Panc1 (cell line): ENCODE data around the gene TIMM44. TPM values are rescaled to one million over a fixed set of nuclear protein-coding genes. Genes with fewer than 3 reads are reported as not detected.
A peak's percentile ranks its signal among the peaks of the same experiment; 100 is the strongest.

ENCODE experiments used
- ATAC-seq: fragments of 200-7000 bp; cut with Tn5 transposase; 2 replicates; pipeline ENCODE4 v1.9.1; 2020; ENCODE audit warnings: mild to moderate bottlenecking, moderate library complexity
- BruUV-seq: library from RNA; stranded (reverse); fragments of 400-500 nt; replicated peaks from 2 replicates; lab custom pipeline; 2021; lab: Mats Ljungman, UMichigan
- CTCF ChIA-PET: fragments of 300-600 bp; sonication (Branson Sonifier 250); formaldehyde crosslinking; loops from one replicate; lab custom pipeline; 2022; ENCODE audit warnings: antibody characterized with exemption; lab: Charles Lee
- POLR2A ChIA-PET: fragments of 300-600 bp; sonication (Branson Sonifier 250); formaldehyde crosslinking; loops from one replicate; lab custom pipeline; 2022; ENCODE audit warnings: antibody characterized with exemption; lab: Charles Lee
- DNase-seq: peaks from one replicate; pipeline ENCODE4 v3.0.0-alpha.2; 2010; ENCODE audit warnings: low read depth, low spot score
- H3K27ac ChIP-seq: 2 replicates; pipeline ENCODE4 v1.5.1; 2011; ENCODE audit warnings: mild to moderate bottlenecking, low read length, inconsistent platforms
- H3K27me3 ChIP-seq: fragments of 200-500 bp; sonication (Bioruptor generic); 2 replicates; pipeline ENCODE4 v1.6.0; 2014; ENCODE audit warnings: low read length, inconsistent platforms; ENCODE audit not compliant: control insufficient read depth, insufficient read depth
- H3K36me3 ChIP-seq: fragments of 200-500 bp; sonication (Bioruptor generic); 2 replicates; pipeline ENCODE4 v1.5.1; 2014; ENCODE audit warnings: inconsistent platforms, mild to moderate bottlenecking, low read length, moderate library complexity; ENCODE audit not compliant: control insufficient read depth, insufficient read depth
- H3K4me1 ChIP-seq: 2 replicates; pipeline ENCODE4 v1.5.1; 2011; ENCODE audit warnings: inconsistent platforms, mild to moderate bottlenecking, low read length, moderate library complexity; ENCODE audit not compliant: control insufficient read depth, insufficient read depth
- H3K4me3 ChIP-seq, 2 experiments: 2 replicates each; pipeline ENCODE4 v1.5.1; 2011 to 2012; ENCODE audit warnings: low read depth in 2 of 2, low read length in 2 of 2, mild to moderate bottlenecking in 2 of 2, inconsistent platforms in 1 of 2, moderate library complexity in 1 of 2
- H3K9me3 ChIP-seq: fragments of 200-500 bp; sonication (Bioruptor generic); 2 replicates; pipeline ENCODE4 v1.5.1; 2014; ENCODE audit warnings: low read depth, mild to moderate bottlenecking, inconsistent platforms, low read length, moderate library complexity; ENCODE audit not compliant: control insufficient read depth, insufficient read depth
- POLR2AphosphoS5 ChIP-seq: IDR thresholded peaks from 2 replicates; pipeline ENCODE4 v1.6.1; 2012; ENCODE audit warnings: mild to moderate bottlenecking, low read depth, low read length, moderate library complexity
- SIN3A ChIP-seq: IDR thresholded peaks from 2 replicates; pipeline ENCODE4 v1.6.1; 2012; ENCODE audit warnings: low read depth, mild to moderate bottlenecking, low read length, moderate library complexity, borderline replicate concordance; ENCODE audit not compliant: insufficient read depth
- TCF7L2 ChIP-seq: IDR thresholded peaks from 2 replicates; pipeline ENCODE4 v1.6.1; 2011; ENCODE audit warnings: mild to moderate bottlenecking, low read depth, low read length, inconsistent platforms
- in situ Hi-C: cut with HindIII; loops from 2 replicates; pipeline ENCODE4 v1.10.0; 2016; ENCODE audit warnings: low sequenced_read_pairs, low pct_unique_long_range_greater_than_20kb
- intact Hi-C: fragments of 100-400 bp; cut with micrococcal nuclease; formaldehyde crosslinking; loops from one replicate; pipeline ENCODE4 v1.10.0; 2022; ENCODE audit not compliant: unreplicated experiment
- total RNA-seq: library from RNA; stranded (reverse); gene quantifications from one replicate; pipeline ENCODE4 v1.2.1, GENCODE V29; 2021; ENCODE audit not compliant: unreplicated experiment
- TF ChIP-seq, protein P1 (sequence below): fragments of 450-650 bp; IDR thresholded peaks from 2 replicates; pipeline ENCODE4 v1.5.1; 2017; ENCODE audit warnings: mild to moderate bottlenecking
- TF ChIP-seq, protein P2 (sequence below), 2 experiments: IDR thresholded peaks; 2 replicates each; pipeline ENCODE4 v1.6.1; 2011 to 2012; ENCODE audit warnings: low read depth in 2 of 2, control low read depth in 1 of 2, low read length in 1 of 2, mild to moderate bottlenecking in 1 of 2, moderate library complexity in 1 of 2; ENCODE audit not compliant: insufficient read depth in 1 of 2

TIMM44 gene
- total RNA-seq, 1 experiment from 2014 or later, result 105 TPM

DNA sequence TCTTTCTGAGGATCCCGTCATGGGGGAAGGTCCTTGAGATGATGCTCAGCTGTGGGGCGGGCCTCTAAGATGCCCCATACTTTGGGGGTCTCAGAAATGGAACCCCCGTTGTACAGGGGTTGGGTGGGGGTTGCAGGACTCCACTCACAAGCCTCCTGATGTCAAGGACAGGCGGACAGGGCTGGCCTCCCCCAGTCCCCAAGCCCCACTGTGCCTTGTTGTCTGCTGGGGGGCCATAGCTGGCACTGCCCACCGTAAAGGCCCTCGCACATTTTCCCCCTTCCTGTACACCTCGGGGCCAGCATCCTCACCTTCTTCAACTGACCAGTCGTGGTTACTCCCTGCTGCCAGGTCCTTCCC is 20.6 kb downstream of the TIMM44 start:
- H3K27me3 ChIP-seq, result no peaks in the 10 kb centered on the region
- no peak for DNase-seq
- TF ChIP-seq, protein P1, sequence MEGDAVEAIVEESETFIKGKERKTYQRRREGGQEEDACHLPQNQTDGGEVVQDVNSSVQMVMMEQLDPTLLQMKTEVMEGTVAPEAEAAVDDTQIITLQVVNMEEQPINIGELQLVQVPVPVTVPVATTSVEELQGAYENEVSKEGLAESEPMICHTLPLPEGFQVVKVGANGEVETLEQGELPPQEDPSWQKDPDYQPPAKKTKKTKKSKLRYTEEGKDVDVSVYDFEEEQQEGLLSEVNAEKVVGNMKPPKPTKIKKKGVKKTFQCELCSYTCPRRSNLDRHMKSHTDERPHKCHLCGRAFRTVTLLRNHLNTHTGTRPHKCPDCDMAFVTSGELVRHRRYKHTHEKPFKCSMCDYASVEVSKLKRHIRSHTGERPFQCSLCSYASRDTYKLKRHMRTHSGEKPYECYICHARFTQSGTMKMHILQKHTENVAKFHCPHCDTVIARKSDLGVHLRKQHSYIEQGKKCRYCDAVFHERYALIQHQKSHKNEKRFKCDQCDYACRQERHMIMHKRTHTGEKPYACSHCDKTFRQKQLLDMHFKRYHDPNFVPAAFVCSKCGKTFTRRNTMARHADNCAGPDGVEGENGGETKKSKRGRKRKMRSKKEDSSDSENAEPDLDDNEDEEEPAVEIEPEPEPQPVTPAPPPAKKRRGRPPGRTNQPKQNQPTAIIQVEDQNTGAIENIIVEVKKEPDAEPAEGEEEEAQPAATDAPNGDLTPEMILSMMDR, result no peak
- TF ChIP-seq, protein P2, sequence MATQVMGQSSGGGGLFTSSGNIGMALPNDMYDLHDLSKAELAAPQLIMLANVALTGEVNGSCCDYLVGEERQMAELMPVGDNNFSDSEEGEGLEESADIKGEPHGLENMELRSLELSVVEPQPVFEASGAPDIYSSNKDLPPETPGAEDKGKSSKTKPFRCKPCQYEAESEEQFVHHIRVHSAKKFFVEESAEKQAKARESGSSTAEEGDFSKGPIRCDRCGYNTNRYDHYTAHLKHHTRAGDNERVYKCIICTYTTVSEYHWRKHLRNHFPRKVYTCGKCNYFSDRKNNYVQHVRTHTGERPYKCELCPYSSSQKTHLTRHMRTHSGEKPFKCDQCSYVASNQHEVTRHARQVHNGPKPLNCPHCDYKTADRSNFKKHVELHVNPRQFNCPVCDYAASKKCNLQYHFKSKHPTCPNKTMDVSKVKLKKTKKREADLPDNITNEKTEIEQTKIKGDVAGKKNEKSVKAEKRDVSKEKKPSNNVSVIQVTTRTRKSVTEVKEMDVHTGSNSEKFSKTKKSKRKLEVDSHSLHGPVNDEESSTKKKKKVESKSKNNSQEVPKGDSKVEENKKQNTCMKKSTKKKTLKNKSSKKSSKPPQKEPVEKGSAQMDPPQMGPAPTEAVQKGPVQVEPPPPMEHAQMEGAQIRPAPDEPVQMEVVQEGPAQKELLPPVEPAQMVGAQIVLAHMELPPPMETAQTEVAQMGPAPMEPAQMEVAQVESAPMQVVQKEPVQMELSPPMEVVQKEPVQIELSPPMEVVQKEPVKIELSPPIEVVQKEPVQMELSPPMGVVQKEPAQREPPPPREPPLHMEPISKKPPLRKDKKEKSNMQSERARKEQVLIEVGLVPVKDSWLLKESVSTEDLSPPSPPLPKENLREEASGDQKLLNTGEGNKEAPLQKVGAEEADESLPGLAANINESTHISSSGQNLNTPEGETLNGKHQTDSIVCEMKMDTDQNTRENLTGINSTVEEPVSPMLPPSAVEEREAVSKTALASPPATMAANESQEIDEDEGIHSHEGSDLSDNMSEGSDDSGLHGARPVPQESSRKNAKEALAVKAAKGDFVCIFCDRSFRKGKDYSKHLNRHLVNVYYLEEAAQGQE (IDR thresholded peaks at IDR 0.05; ENCODE audit: insufficient read depth in 1 of 2, low read depth in 2 of 2, low read length in 1 of 2), result no peak
- TF ChIP-seq SIN3A (no peak), TCF7L2 (no peak), POLR2AphosphoS5 (no peak)
- ATAC-seq, result no peak
- BruUV-seq, result no TSS peak
- H3K36me3 ChIP-seq, result no peaks in the 10 kb centered on the region; the same call in 1 of the 2 replicates
- intact Hi-C loops (no loop called here), in situ Hi-C loops (no loop called here)
- H3K27ac ChIP-seq, result no peak overlapping the region
- ChIA-PET CTCF (no interaction called here), POLR2A (no interaction called here)
- H3K4me3 ChIP-seq, result no peak overlapping the region
- peaks cover 33% of the 10 kb centered on the region for H3K4me1 ChIP-seq
- H3K9me3 ChIP-seq, result no peaks in the 10 kb centered on the region

DNA sequence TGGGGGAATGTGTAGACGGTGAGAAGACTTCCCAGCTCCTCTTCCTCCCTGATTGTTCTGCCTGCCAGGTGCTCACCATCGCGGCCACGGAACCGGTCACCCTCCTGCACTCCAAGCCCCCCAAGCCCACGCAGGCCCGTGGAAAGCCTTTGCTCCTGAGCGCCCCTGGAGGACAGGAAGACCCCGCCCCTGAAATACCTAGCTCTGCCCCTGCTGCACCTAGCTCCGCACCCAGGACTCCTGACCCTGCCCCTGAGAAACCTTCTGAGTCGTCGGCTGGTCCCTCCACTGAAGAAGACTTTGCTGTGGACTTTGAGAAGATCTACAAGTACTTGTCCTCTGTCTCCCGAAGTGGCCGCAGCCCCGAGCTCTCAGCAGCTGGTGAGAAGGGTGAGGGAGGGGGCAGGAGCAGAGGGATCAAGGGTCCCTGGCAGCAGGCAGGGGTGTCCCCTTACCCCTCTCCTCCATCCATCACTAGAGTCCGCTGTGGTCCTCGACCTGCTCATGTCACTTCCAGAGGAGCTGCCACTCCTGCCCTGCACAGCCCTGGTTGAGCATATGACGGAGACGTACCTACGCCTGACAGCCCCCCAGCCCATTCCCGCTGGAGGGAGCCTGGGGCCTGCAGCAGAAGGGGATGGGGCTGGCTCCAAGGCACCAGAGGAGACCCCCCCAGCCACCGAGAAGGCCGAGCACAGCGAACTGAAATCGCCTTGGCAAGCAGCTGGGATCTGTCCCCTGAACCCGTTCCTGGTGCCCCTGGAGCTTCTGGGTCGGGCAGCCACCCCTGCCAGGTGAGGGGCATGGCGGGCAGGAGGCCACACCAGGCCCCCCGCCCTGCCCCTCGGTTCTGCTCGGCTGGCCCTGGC is 21.3 kb downstream of the TIMM44 start:
- POLR2A ChIA-PET, result no interaction called here
- TF ChIP-seq, protein P1, result peak; percentile 23; the same call in 1 of the 2 replicates
- no peak for TF ChIP-seq POLR2AphosphoS5
- TF ChIP-seq, protein P2 (IDR thresholded peaks at IDR 0.05; ENCODE audit: insufficient read depth in 1 of 2, low read depth in 2 of 2, low read length in 1 of 2), result no peak
- peaks cover 27% of the 10 kb centered on the region for H3K4me1 ChIP-seq
- ATAC-seq (no peak), DNase-seq (no peak)
- H3K9me3 ChIP-seq, result no peaks in the 10 kb centered on the region
- CTCF ChIA-PET, result interaction anchor here (2.0 kb wide), 1 partner anchor 53 kb away, joined by 6 read pairs; no protein-coding TSS in a partner anchor
- BruUV-seq, result no TSS peak
- intact Hi-C loops (no loop called here), in situ Hi-C loops (no loop called here)
- peak overlapping the region; percentile 79 for H3K27ac ChIP-seq
- peak overlapping the region in 1 of 2 experiments; percentile 65; a peak in 2 of 4 replicates for H3K4me3 ChIP-seq
- H3K27me3 ChIP-seq, result no peaks in the 10 kb centered on the region
- no peaks in the 10 kb centered on the region; the same call in 1 of the 2 replicates for H3K36me3 ChIP-seq
